Measurements from ENCODE around the gene STAT1. TPM values are rescaled to one million over a fixed set of nuclear protein-coding genes. Genes with fewer than 3 reads are reported as not detected.

STAT1 gene
- polyA plus RNA-seq, 3 donors = 51.3 to 126 (median 110) TPM

DNA sequence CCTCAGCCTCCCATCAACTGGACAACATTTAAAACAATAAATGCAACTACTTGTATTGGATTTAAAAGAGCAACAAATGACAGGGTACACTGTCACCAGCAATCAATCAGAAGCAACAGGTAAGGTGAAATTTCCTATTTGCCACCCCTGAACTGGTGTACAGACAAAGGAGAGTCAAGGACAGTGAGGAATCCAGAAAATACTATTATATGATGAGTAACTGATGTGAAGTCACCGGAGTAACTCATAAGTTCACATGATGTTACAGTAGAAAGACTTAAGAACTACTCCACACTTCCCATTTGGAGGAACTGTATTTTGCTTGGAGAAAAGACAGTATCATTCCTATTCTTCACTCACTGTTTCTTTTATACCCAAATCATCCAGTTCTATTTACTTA is 4.1 kb upstream of the STAT1 start:
- Mint-ChIP-seq H3K27ac (no peak overlapping the region), H3K4me3 (no peak overlapping the region), H3K9me3 (peaks cover 0 to 4% (median 0%) of the 10 kb centered on the region in 7 donors), H3K27me3 (ENCODE audit: low read depth in 3 of 3) (peaks cover 0 to 2% (median 0%) of the 10 kb centered on the region in 3 donors), H3K4me1 (peaks cover 4% of the 10 kb centered on the region), H3K36me3 (no peaks in the 10 kb centered on the region)
- H3K4me2 ChIP-seq (replicated peaks; ENCODE audit: extremely low read depth, low read length, poor library complexity, severe bottlenecking) = no peak overlapping the region
- WGBS (ENCODE audit: insufficient coverage) = no CpG with 5 or more reads among the region's 1 CpG
- H3K36me3 ChIP-seq (replicated peaks in 1 of 2; ENCODE audit: control insufficient read depth in 1 of 2, insufficient read depth in 2 of 2, low read length in 2 of 2) = no peaks in the 10 kb centered on the region
- no peak overlapping the region for H3K4me3 ChIP-seq (replicated peaks in 1 of 3; ENCODE audit: low read depth in 2 of 3, low read length in 3 of 3)
- peaks cover 29 to 41% of the 10 kb centered on the region in 2 donors for H3K4me1 ChIP-seq (ENCODE audit: control insufficient read depth in 1 of 2, insufficient read depth in 2 of 2, low read length in 2 of 2)
- peaks cover 7% of the 10 kb centered on the region for H4K20me1 ChIP-seq (ENCODE audit: insufficient read depth, low read length)
- H3K79me2 ChIP-seq (ENCODE audit: insufficient read depth, low read length) = peaks cover 10% of the 10 kb centered on the region
- H3K9me3 ChIP-seq (replicated peaks in 1 of 2; ENCODE audit: control insufficient read depth in 1 of 2, insufficient read depth in 1 of 2, low read length in 2 of 2) = no peaks in the 10 kb centered on the region
- intact Hi-C loops (cut with micrococcal nuclease) = no loop called here
- H3K27ac ChIP-seq (ENCODE audit: low read depth in 1 of 2, low read length in 2 of 2) = no peak overlapping the region
- H3K27me3 ChIP-seq (ENCODE audit: control insufficient read depth in 2 of 2, insufficient read depth in 2 of 2, low read length in 2 of 2) = no peaks in the 10 kb centered on the region
- no peak for TF ChIP-seq CTCF (IDR thresholded peaks at IDR 0.05)
- no peak overlapping the region for H2AFZ ChIP-seq (ENCODE audit: insufficient read depth, low read depth, low read length, poor library complexity, severe bottlenecking)
- no peak for DNase-seq
- no peak overlapping the region for H3K9ac ChIP-seq (ENCODE audit: insufficient read depth, low read length, poor library complexity, severe bottlenecking)

DNA sequence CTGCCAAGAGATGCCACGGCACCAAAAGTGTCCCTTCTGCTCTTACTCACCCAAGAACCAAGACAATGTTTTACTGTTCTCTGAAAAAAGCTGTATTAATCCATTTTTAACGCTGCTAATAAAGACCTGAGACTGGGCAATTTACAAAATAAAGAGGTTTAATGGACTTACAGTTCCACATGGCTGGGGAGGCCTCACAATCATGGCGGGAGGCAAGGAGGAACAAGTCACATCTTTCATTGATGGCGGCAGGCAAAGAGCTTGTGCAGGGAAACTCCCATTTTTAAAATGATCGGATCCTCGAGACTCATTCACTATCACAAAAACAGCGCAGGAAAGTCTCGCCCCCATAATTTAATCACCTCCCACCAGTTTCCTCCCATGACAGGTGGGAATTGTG is 1.9 kb upstream of the STAT1 start:
- Mint-ChIP-seq H3K27me3 (ENCODE audit: low read depth in 3 of 3) (peaks cover 0 to 2% (median 0%) of the 10 kb centered on the region in 3 donors), H3K27ac (no peak overlapping the region), H3K36me3 (peaks cover 7 to 8% of the 10 kb centered on the region in 2 donors), H3K4me1 (peaks cover 4% of the 10 kb centered on the region), H3K9me3 (peaks cover 0 to 4% (median 0%) of the 10 kb centered on the region in 7 donors), H3K4me3 (no peak overlapping the region)
- Histone ChIP-seq H3K27ac (ENCODE audit: low read depth in 1 of 2, low read length in 2 of 2) (no peak overlapping the region), H3K27me3 (ENCODE audit: control insufficient read depth in 2 of 2, insufficient read depth in 2 of 2, low read length in 2 of 2) (no peaks in the 10 kb centered on the region), H3K9ac (ENCODE audit: insufficient read depth, low read length, poor library complexity, severe bottlenecking) (no peak overlapping the region), H2AFZ (ENCODE audit: insufficient read depth, low read depth, low read length, poor library complexity, severe bottlenecking) (no peak overlapping the region), H3K4me3 (replicated peaks in 1 of 3; ENCODE audit: low read depth in 2 of 3, low read length in 3 of 3) (no peak overlapping the region), H3K4me1 (ENCODE audit: control insufficient read depth in 1 of 2, insufficient read depth in 2 of 2, low read length in 2 of 2) (peaks cover 35 to 44% of the 10 kb centered on the region in 2 donors), H3K4me2 (replicated peaks; ENCODE audit: extremely low read depth, low read length, poor library complexity, severe bottlenecking) (no peak overlapping the region), H4K20me1 (ENCODE audit: insufficient read depth, low read length) (peaks cover 29% of the 10 kb centered on the region), H3K36me3 (replicated peaks in 1 of 2; ENCODE audit: control insufficient read depth in 1 of 2, insufficient read depth in 2 of 2, low read length in 2 of 2) (peaks cover 8 to 19% of the 10 kb centered on the region in 2 donors), H3K9me3 (replicated peaks in 1 of 2; ENCODE audit: control insufficient read depth in 1 of 2, insufficient read depth in 1 of 2, low read length in 2 of 2) (no peaks in the 10 kb centered on the region), H3K79me2 (ENCODE audit: insufficient read depth, low read length) (peaks cover 32% of the 10 kb centered on the region)
- 100% methylated on average over 3 of the region's 8 CpGs for WGBS (ENCODE audit: insufficient coverage)
- intact Hi-C loops (cut with micrococcal nuclease) = no loop called here
- DNase-seq = no peak
- no peak for TF ChIP-seq CTCF (IDR thresholded peaks at IDR 0.05)

Measured in CD14-positive monocyte (primary cell).